Stimulated activated CD4-positive, alpha-beta T cell treated with anti-CD3 and anti-CD28 coated beads, Interleukin-12 subunit alpha, Interleukin-12 subunit beta, amount 100 ng/mL, for 48 hours (primary cell): ENCODE data around the gene SLC5A1.
"Not testable (repeated sequence)": the region's sequence is repeated elsewhere in the genome, so short reads cannot be mapped to it uniquely, and the experiment has no call there.

Experiments
- DNase-seq, 3 donors: peaks; one replicate each; pipeline ENCODE4 v3.0.0-alpha.2; 2020; ENCODE audit warnings: low read depth in 2 of 3, low spot score in 1 of 3

SLC5A1 gene

GRCh38 chr22:32083814-32084213 is 40.8 kb downstream of the SLC5A1 start:
- no peak for DNase-seq

- DNase-seq = no peak
Observed at GRCh38 chr22:32088084-32088483, 45.0 kb downstream of the SLC5A1 start.

- DNase-seq = no peak
Observed at GRCh38 chr22:32097018-32097417, 54.0 kb downstream of the SLC5A1 start.

- no peak for DNase-seq
Observed at GRCh38 chr22:32097881-32098499, 54.9 kb downstream of the SLC5A1 start.

GRCh38 chr22:32100711-32101110 is 57.6 kb downstream of the SLC5A1 start:
- no peak for DNase-seq

GRCh38 chr22:32103658-32104315 is 60.7 kb downstream of the SLC5A1 start:
- no peak for DNase-seq

GRCh38 chr22:32106930-32107329 is 63.9 kb downstream of the SLC5A1 start:
- no peak for DNase-seq

- DNase-seq = no peak
Observed at GRCh38 chr22:32112380-32112779, 69.3 kb downstream of the SLC5A1 start.

- no peak for DNase-seq
Observed at GRCh38 chr22:32119568-32120235, 76.6 kb downstream of the SLC5A1 start.

GRCh38 chr22:32120603-32121002 is 77.5 kb downstream of the SLC5A1 start:
- no peak for DNase-seq

GRCh38 chr22:32122899-32123298 is 79.8 kb downstream of the SLC5A1 start:
- no peak for DNase-seq

- no peak for DNase-seq
Observed at GRCh38 chr22:32123657-32124056, 80.6 kb downstream of the SLC5A1 start.

- no peak for DNase-seq
Observed at GRCh38 chr22:32127904-32128303, 84.8 kb downstream of the SLC5A1 start.

GRCh38 chr22:32130464-32130863 is 87.4 kb downstream of the SLC5A1 start:
- no peak for DNase-seq

- no peak for DNase-seq
Observed at GRCh38 chr22:32132126-32132525, 89.1 kb downstream of the SLC5A1 start.

GRCh38 chr22:32132783-32133182 is 89.7 kb downstream of the SLC5A1 start:
- DNase-seq = no peak

- not testable (repeated sequence) for DNase-seq
Observed at GRCh38 chr22:32134796-32135195, 91.7 kb downstream of the SLC5A1 start.

- DNase-seq = not testable (repeated sequence)
Observed at GRCh38 chr22:32135958-32136357, 92.9 kb downstream of the SLC5A1 start.

GRCh38 chr22:32136881-32137280 is 93.8 kb downstream of the SLC5A1 start:
- DNase-seq = not testable (repeated sequence)

- peak; percentile 27 to 53 (median 42) for DNase-seq
Observed at GRCh38 chr22:32137731-32138324, 94.8 kb downstream of the SLC5A1 start.

GRCh38 chr22:32138576-32138975 is 95.5 kb downstream of the SLC5A1 start:
- not testable (repeated sequence) for DNase-seq

GRCh38 chr22:32140688-32141087 is 97.6 kb downstream of the SLC5A1 start:
- DNase-seq = not testable (repeated sequence)
